PC-9 (cell line): ENCODE data around the gene IWS1. TPM values are rescaled to one million over a fixed set of nuclear protein-coding genes. Genes with fewer than 3 reads are reported as not detected.

Experiments
- BruUV-seq: library from RNA; stranded (reverse); fragments of 400-500 nt; replicated peaks from 2 replicates; lab custom pipeline; 2021; lab: Mats Ljungman, UMichigan
- CTCF ChIA-PET: fragments of 300-600 bp; sonication (Branson Sonifier 250); formaldehyde crosslinking; loops from one replicate; lab custom pipeline; 2022; ENCODE audit warnings: antibody characterized with exemption; lab: Charles Lee
- POLR2A ChIA-PET: fragments of 300-600 bp; sonication (Branson Sonifier 250); formaldehyde crosslinking; loops from one replicate; lab custom pipeline; 2022; ENCODE audit warnings: antibody characterized with exemption; ENCODE audit not compliant: unreplicated experiment; lab: Charles Lee
- DNase-seq, 2 experiments: peaks; one replicate each; pipeline versions ENCODE4 v3.0.0 to v3.0.0-alpha.2; 2015 to 2022; ENCODE audit warnings: mixed read lengths in 1 of 2
- H2AFZ ChIP-seq: fragments of 200-600 bp; sonication (generic); 2 replicates; pipeline ENCODE4 v1.8.1; 2017; ENCODE audit warnings: antibody characterized with exemption
- H3F3A ChIP-seq: fragments of 200-600 bp; sonication (generic); 2 replicates; pipeline ENCODE4 v1.8.1; 2017; ENCODE audit warnings: antibody characterized with exemption, mild to moderate bottlenecking, low read depth; ENCODE audit not compliant: insufficient read depth
- H3K27ac ChIP-seq: fragments of 200-600 bp; sonication (generic); 2 replicates; pipeline ENCODE4 v1.6.1; 2016; ENCODE audit warnings: mixed run types
- H3K27me3 ChIP-seq: fragments of 200-600 bp; sonication (generic); 2 replicates; pipeline ENCODE4 v1.6.1; 2016; ENCODE audit warnings: low read depth, mixed run types; ENCODE audit not compliant: insufficient read depth
- H3K36me3 ChIP-seq: fragments of 200-600 bp; sonication (generic); 2 replicates; pipeline ENCODE4 v1.6.1; 2016; ENCODE audit warnings: low read depth, mixed run types
- H3K4me1 ChIP-seq: fragments of 200-600 bp; sonication (generic); replicated peaks from 2 replicates; pipeline ENCODE4 v1.6.1; 2016; ENCODE audit warnings: mixed run types; ENCODE audit not compliant: insufficient read depth
- H3K4me2 ChIP-seq: fragments of 200-600 bp; sonication (generic); 2 replicates; pipeline ENCODE4 v1.6.1; 2017; ENCODE audit warnings: mixed run types
- H3K4me3 ChIP-seq: fragments of 200-600 bp; sonication (generic); 2 replicates; pipeline ENCODE4 v1.6.1; 2016; ENCODE audit warnings: mixed run types
- H3K79me2 ChIP-seq: fragments of 200-600 bp; sonication (generic); 2 replicates; pipeline ENCODE4 v1.6.1; 2017; ENCODE audit warnings: low read depth, mixed run types
- H3K9me2 ChIP-seq: fragments of 200-600 bp; sonication (generic); 2 replicates; pipeline ENCODE4 v1.8.1; 2017; ENCODE audit warnings: mild to moderate bottlenecking; ENCODE audit not compliant: insufficient read depth
- H3K9me3 ChIP-seq: fragments of 200-600 bp; sonication (generic); 2 replicates; pipeline ENCODE4 v1.8.1; 2016; ENCODE audit warnings: low read depth; ENCODE audit not compliant: insufficient read depth
- H4K20me1 ChIP-seq: fragments of 200-600 bp; sonication (generic); 2 replicates; pipeline ENCODE4 v1.8.1; 2017; ENCODE audit not compliant: insufficient read depth
- CTCF ChIP-seq: fragments of 200-600 bp; sonication (generic); conservative IDR thresholded peaks from 2 replicates; pipeline ENCODE4 v1.6.1; 2017; ENCODE audit warnings: mixed run types, antibody characterized with exemption, mild to moderate bottlenecking, moderate library complexity
- EZH2 ChIP-seq: fragments of 200-600 bp; sonication (generic); IDR thresholded peaks from 2 replicates; pipeline ENCODE4 v1.8.0; 2017; ENCODE audit warnings: antibody characterized with exemption, low read depth
- intact Hi-C: fragments of 100-400 bp; cut with micrococcal nuclease; formaldehyde crosslinking; loops from one replicate; pipeline ENCODE4 v1.10.0; 2022; ENCODE audit not compliant: unreplicated experiment
- total RNA-seq: library from RNA; stranded (reverse); gene quantifications from 2 replicates; pipeline ENCODE4 v1.2.3, GENCODE V29; 2021

The IWS1 gene
- total RNA-seq, 1 experiment from 2014 or later, result 47.3 TPM

GRCh38 chr2:127566576-127566975, 40.3 kb upstream of the IWS1 start:
- 0 out of 2 replicates have a peak, but pooled peaks cover 17% of the 10 kb centered on the region for H3K27me3 ChIP-seq
- CTCF ChIA-PET, result no interaction called here
- TF ChIP-seq EZH2 (no peak), CTCF (no peak)
- H3K9me3 ChIP-seq, result no peaks in the 10 kb centered on the region
- no peaks in the 10 kb centered on the region for H3K4me1 ChIP-seq
- intact Hi-C loops, result no loop called here
- H3K79me2 ChIP-seq, result no peaks in the 10 kb centered on the region
- no peaks in the 10 kb centered on the region for H4K20me1 ChIP-seq
- no peak overlapping the region for H2AFZ ChIP-seq
- no peaks in the 10 kb centered on the region for H3K9me2 ChIP-seq
- H3F3A ChIP-seq, result no peaks in the 10 kb centered on the region
- no peak overlapping the region for H3K4me3 ChIP-seq
- no peak overlapping the region for H3K4me2 ChIP-seq
- DNase-seq, result peak in 1 of 2 experiments; percentile 26
- BruUV-seq, result no TSS peak
- no peak overlapping the region for H3K27ac ChIP-seq
- H3K36me3 ChIP-seq, result no peaks in the 10 kb centered on the region
- POLR2A ChIA-PET, result no interaction called here

GRCh38 chr2:127566139-127566417, 39.8 kb upstream of the IWS1 start:
- peak in 1 of 2 experiments; percentile 10 for DNase-seq
- BruUV-seq, result no TSS peak
- ChIA-PET POLR2A (no interaction called here), CTCF (no interaction called here)
- intact Hi-C loops, result no loop called here
- Histone ChIP-seq H3K4me1 (no peaks in the 10 kb centered on the region), H3F3A (no peaks in the 10 kb centered on the region), H3K27me3 (0 out of 2 replicates have a peak, but pooled peaks cover 17% of the 10 kb centered on the region), H3K4me2 (no peak overlapping the region), H3K4me3 (no peak overlapping the region), H3K36me3 (no peaks in the 10 kb centered on the region), H2AFZ (no peak overlapping the region), H3K9me3 (no peaks in the 10 kb centered on the region), H4K20me1 (no peaks in the 10 kb centered on the region), H3K79me2 (no peaks in the 10 kb centered on the region), H3K9me2 (no peaks in the 10 kb centered on the region), H3K27ac (no peak overlapping the region)
- TF ChIP-seq EZH2 (no peak), CTCF (no peak)

- Histone ChIP-seq H3K27ac (no peak overlapping the region), H3K36me3 (no peaks in the 10 kb centered on the region), H2AFZ (no peak overlapping the region), H4K20me1 (no peaks in the 10 kb centered on the region), H3K4me1 (no peaks in the 10 kb centered on the region), H3F3A (no peaks in the 10 kb centered on the region), H3K9me3 (no peaks in the 10 kb centered on the region), H3K9me2 (no peaks in the 10 kb centered on the region), H3K79me2 (no peaks in the 10 kb centered on the region), H3K27me3 (peaks cover 21% of the 10 kb centered on the region; the same call in 1 of the 2 replicates), H3K4me2 (no peak overlapping the region), H3K4me3 (no peak overlapping the region)
- DNase-seq, result peak in 1 of 2 experiments; percentile 18
- ChIA-PET CTCF (no interaction called here), POLR2A (no interaction called here)
- intact Hi-C loops, result no loop called here
- BruUV-seq, result no TSS peak
- TF ChIP-seq EZH2 (no peak), CTCF (no peak)
These were observed 39.2 kb upstream of the IWS1 start for GRCh38 chr2:127565261-127566138.
